GM21390 (cell line): Measurements from ENCODE around the gene SLC25A26.

Source experiments
- ATAC-seq: cut with Tn5 transposase; IDR thresholded peaks from one replicate; pipeline ENCODE4 v1.9.1; 2021; ENCODE audit not compliant: unreplicated experiment

Gene SLC25A26

DNA sequence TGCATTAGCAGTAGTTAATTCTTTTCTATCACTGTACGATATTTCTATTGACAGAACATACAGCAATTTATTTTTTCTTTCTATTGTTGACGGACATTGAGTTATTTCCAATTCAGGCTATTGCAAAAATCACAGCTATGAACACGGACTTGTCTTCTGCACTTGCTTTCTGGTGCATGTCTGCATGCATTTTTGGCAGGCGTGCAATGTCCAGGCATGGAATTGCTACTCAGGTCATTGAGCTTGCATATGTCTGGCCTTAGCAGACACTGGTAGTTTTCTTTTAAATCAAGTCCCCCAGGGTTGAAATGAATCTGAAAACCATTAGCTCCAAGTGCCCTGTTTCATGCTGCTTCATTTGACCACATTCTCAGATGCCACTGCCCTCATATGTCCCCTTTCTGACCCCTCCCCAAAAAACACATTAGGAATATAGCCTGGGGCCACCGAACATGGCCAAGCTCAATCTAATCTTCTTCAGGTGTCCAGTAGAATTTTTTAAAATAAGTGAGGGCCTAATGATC is 207.2 kb downstream of the SLC25A26 start:
- no peak for ATAC-seq
